ENCODE results near the gene USP9Y. TPM values are rescaled to one million over a fixed set of nuclear protein-coding genes. Genes with fewer than 3 reads are reported as not detected.

USP9Y gene
- total RNA-seq, 1 experiment from 2014 or later, result 29.1 TPM

GRCh38 chrY:12734051-12734450 lies 33.0 kb downstream of the USP9Y start (continued):
- TF ChIP-seq, protein P1, sequence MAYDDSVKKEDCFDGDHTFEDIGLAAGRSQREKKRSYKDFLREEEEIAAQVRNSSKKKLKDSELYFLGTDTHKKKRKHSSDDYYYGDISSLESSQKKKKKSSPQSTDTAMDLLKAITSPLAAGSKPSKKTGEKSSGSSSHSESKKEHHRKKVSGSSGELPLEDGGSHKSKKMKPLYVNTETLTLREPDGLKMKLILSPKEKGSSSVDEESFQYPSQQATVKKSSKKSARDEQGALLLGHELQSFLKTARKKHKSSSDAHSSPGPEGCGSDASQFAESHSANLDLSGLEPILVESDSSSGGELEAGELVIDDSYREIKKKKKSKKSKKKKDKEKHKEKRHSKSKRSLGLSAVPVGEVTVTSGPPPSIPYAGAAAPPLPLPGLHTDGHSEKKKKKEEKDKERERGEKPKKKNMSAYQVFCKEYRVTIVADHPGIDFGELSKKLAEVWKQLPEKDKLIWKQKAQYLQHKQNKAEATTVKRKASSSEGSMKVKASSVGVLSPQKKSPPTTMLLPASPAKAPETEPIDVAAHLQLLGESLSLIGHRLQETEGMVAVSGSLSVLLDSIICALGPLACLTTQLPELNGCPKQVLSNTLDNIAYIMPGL (CRISPR knock-in tag; IDR thresholded peaks at IDR 0.05), result no peak
- TF ChIP-seq RELA (CRISPR knock-in tag; IDR thresholded peaks at IDR 0.05; ENCODE audit: borderline replicate concordance) (no peak), ZNF263 (CRISPR knock-in tag; IDR thresholded peaks at IDR 0.05; ENCODE audit: low read depth) (no peak), ESRRA (CRISPR knock-in tag; IDR thresholded peaks at IDR 0.05; ENCODE audit: borderline replicate concordance) (no peak), CTCF (IDR thresholded peaks at IDR 0.05) (no peak), FOXK1 (CRISPR knock-in tag; IDR thresholded peaks at IDR 0.05) (no peak), OVOL2 (CRISPR knock-in tag; IDR thresholded peaks at IDR 0.05; ENCODE audit: borderline replicate concordance) (no peak), ZNF121 (CRISPR knock-in tag; IDR thresholded peaks at IDR 0.05) (no peak), ZNF219 (CRISPR knock-in tag; IDR thresholded peaks at IDR 0.05; ENCODE audit: borderline replicate concordance) (no peak), GTF2I (CRISPR knock-in tag; conservative IDR thresholded peaks at IDR 0.05) (no peak), ZNF423 (CRISPR knock-in tag; IDR thresholded peaks at IDR 0.05) (no peak), FOXJ3 (CRISPR knock-in tag; IDR thresholded peaks at IDR 0.05; ENCODE audit: borderline replicate concordance) (no peak)
- TF ChIP-seq, protein P2, sequence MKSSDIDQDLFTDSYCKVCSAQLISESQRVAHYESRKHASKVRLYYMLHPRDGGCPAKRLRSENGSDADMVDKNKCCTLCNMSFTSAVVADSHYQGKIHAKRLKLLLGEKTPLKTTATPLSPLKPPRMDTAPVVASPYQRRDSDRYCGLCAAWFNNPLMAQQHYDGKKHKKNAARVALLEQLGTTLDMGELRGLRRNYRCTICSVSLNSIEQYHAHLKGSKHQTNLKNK (CRISPR knock-in tag; IDR thresholded peaks at IDR 0.05), result no peak
- TF ChIP-seq, protein P3, sequence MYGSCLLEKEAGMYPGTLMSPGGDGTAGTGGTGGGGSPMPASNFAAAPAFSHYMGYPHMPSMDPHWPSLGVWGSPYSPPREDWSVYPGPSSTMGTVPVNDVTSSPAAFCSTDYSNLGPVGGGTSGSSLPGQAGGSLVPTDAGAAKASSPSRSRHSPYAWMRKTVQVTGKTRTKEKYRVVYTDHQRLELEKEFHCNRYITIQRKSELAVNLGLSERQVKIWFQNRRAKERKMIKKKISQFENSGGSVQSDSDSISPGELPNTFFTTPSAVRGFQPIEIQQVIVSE (CRISPR knock-in tag; IDR thresholded peaks at IDR 0.05; ENCODE audit: borderline replicate concordance), result no peak

- ChIA-PET POLR2A (no interaction called here), CTCF (no interaction called here)
- peak overlapping the region; percentile 83; the same call in 1 of the 2 replicates for H3K27ac Mint-ChIP-seq
- H3K36me3 Mint-ChIP-seq, result peaks cover 54% of the 10 kb centered on the region
- no peak overlapping the region for H3K4me3 Mint-ChIP-seq
- H3K4me1 Mint-ChIP-seq, result peaks cover 9% of the 10 kb centered on the region
- H3K9me3 Mint-ChIP-seq, result no peaks in the 10 kb centered on the region
- DNase-seq (ENCODE audit: low spot score) (no peak), ATAC-seq (no peak)
- H3K27me3 Mint-ChIP-seq (ENCODE audit: low read depth), result no peaks in the 10 kb centered on the region
- TF ChIP-seq JAZF1 (CRISPR knock-in tag; IDR thresholded peaks at IDR 0.05) (no peak), FOXP4 (CRISPR knock-in tag; IDR thresholded peaks at IDR 0.05) (no peak), TEAD1 (CRISPR knock-in tag; IDR thresholded peaks at IDR 0.05) (no peak), ZNF671 (CRISPR knock-in tag; IDR thresholded peaks at IDR 0.05) (no peak), ZNF396 (CRISPR knock-in tag; IDR thresholded peaks at IDR 0.05; ENCODE audit: borderline replicate concordance) (no peak)
- TF ChIP-seq, protein P4, sequence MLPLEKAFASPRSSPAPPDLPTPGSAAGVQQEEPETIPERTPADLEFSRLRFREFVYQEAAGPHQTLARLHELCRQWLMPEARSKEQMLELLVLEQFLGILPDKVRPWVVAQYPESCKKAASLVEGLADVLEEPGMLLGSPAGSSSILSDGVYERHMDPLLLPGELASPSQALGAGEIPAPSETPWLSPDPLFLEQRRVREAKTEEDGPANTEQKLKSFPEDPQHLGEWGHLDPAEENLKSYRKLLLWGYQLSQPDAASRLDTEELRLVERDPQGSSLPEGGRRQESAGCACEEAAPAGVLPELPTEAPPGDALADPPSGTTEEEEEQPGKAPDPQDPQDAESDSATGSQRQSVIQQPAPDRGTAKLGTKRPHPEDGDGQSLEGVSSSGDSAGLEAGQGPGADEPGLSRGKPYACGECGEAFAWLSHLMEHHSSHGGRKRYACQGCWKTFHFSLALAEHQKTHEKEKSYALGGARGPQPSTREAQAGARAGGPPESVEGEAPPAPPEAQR (CRISPR knock-in tag; IDR thresholded peaks at IDR 0.05), result no peak
- TF ChIP-seq, protein P1 (CRISPR knock-in tag; IDR thresholded peaks at IDR 0.05), result no peak
- TF ChIP-seq, protein P5, sequence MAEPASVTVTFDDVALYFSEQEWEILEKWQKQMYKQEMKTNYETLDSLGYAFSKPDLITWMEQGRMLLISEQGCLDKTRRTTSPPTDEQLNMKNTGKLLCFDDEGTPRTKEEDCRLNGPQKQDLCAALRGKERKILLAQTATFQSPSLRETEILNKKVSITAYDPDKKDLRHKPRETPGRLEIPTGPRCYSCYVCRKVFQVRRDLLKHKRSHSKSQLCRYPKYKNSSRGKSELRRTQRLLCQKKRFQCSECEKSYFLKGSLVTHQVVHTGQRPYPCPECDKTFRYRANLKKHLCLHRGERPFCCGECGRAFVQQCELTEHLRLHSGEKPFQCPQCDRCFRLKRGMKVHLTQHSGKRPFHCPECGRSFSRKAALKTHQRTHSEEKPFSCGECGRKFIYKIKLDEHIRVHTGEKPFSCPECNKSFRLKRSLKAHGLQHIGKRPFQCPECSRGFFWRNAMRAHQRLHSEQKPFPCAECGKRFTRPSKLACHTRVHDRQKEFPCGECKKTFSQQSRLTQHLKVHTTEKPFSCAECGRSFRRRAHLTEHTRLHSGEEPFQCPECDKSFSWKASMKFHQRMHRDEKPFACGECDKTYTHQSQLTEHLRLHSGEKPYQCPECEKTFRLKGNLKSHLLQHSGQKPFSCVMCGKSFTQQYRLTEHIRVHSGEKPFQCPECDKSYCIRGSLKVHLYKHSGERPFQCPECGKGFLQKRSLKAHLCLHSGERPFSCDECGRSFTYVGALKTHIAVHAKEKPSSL (CRISPR knock-in tag; conservative IDR thresholded peaks at IDR 0.05), result no peak
Measured at GRCh38 chrY:12741414-12741813, 40.4 kb downstream of the USP9Y start.
